HepG2 (cell line): ENCODE results near the gene PSEN1. TPM values are rescaled to one million over a fixed set of nuclear protein-coding genes. Genes with fewer than 3 reads are reported as not detected.

Source experiments
- ATAC-seq: fragments of 200-7000 bp; cut with Tn5 transposase; 3 replicates; pipeline ENCODE4 v1.9.1; 2020; ENCODE audit warnings: mild to moderate bottlenecking, moderate library complexity
- BruUV-seq: library from RNA; stranded (reverse); fragments of 400-500 nt; replicated peaks from 2 replicates; lab custom pipeline; 2021; lab: Mats Ljungman, UMichigan
- CTCF ChIA-PET: fragments of 300-600 bp; formaldehyde crosslinking; extraction: SDS; loops from one replicate; lab custom pipeline; 2021; ENCODE audit warnings: low total read pairs, inconsistent platforms, low intra/inter-chr PET ratio; lab: Yijun Ruan, JAX
- POLR2A ChIA-PET: fragments of 350-600 bp; sonication (Branson Sonifier 250); formaldehyde crosslinking; loops from one replicate; lab custom pipeline; 2020; ENCODE audit warnings: antibody characterized with exemption, inconsistent platforms; lab: Yijun Ruan, JAX
- DNase-seq: peaks from one replicate; pipeline ENCODE4 v3.0.0-alpha.2; 2015; ENCODE audit warnings: low spot score
- FAIRE-seq: peaks from 3 replicates; lab custom pipeline; 2011; peaks lifted over from hg19 to GRCh38; lab: Jason Lieb, UNC
- H2AFZ ChIP-seq: one replicate; pipeline ENCODE4 v1.6.1; 2011; ENCODE audit warnings: low read length, inconsistent platforms
- H3K27ac ChIP-seq: fragments of 300-600 bp; 3 replicates; pipeline ENCODE4 v1.8.0; 2011; ENCODE audit warnings: mixed run types, mild to moderate bottlenecking, mixed read lengths, low read length, inconsistent platforms; ENCODE audit not compliant: insufficient read depth; ENCODE audit errors: extremely low read length
- H3K27me3 ChIP-seq, 2 experiments: fragments of 200-600 bp in 1 of 2; 2 replicates in 1 of 2; 3 replicates in 1 of 2; pipeline versions ENCODE4 v1.6.0 to v1.8.0; 2011; ENCODE audit warnings: low read length in 2 of 2, mild to moderate bottlenecking in 2 of 2, moderate library complexity in 2 of 2, inconsistent platforms in 1 of 2; ENCODE audit not compliant: insufficient read depth in 2 of 2, control insufficient read depth in 1 of 2
- H3K36me3 ChIP-seq, 2 experiments: fragments of 200-600 bp in 1 of 2; replicated peaks in 1 of 2; 2 replicates in 1 of 2; 3 replicates in 1 of 2; pipeline versions ENCODE4 v1.5.1 to v1.8.0; 2011; ENCODE audit warnings: low read length in 2 of 2, inconsistent platforms in 1 of 2; ENCODE audit not compliant: insufficient read depth in 2 of 2, control insufficient read depth in 1 of 2
- H3K4me1 ChIP-seq: 2 replicates; pipeline ENCODE4 v1.5.1; 2012; ENCODE audit warnings: low read length, inconsistent platforms; ENCODE audit not compliant: insufficient read depth
- H3K4me2 ChIP-seq: 2 replicates; pipeline ENCODE4 v1.6.0; 2011; ENCODE audit warnings: low read depth, low read length, inconsistent platforms
- H3K4me3 ChIP-seq, 3 experiments: fragments of 200-600 bp in 1 of 3; sonication (generic), shearing (Covaris generic) in 1 of 3; replicated peaks in 1 of 3; 2 replicates each; pipeline ENCODE4 v1.5.1; 2011 to 2016; ENCODE audit warnings: low read length in 3 of 3, inconsistent platforms in 2 of 3, low read depth in 2 of 3, mild to moderate bottlenecking in 2 of 3, control low read depth in 1 of 3, mixed read lengths in 1 of 3; ENCODE audit not compliant: insufficient read depth in 1 of 3
- H3K79me2 ChIP-seq: one replicate; pipeline ENCODE4 v1.6.1; 2011; ENCODE audit warnings: low read length, inconsistent platforms; ENCODE audit not compliant: insufficient read depth
- H3K9ac ChIP-seq: 2 replicates; pipeline ENCODE4 v1.6.0; 2011; ENCODE audit warnings: mild to moderate bottlenecking, low read depth, low read length, inconsistent platforms; ENCODE audit not compliant: insufficient read depth
- H3K9me3 ChIP-seq: 2 replicates; pipeline ENCODE4 v1.5.1; 2012; ENCODE audit warnings: mild to moderate bottlenecking, low read length
- H4K20me1 ChIP-seq: 2 replicates; pipeline ENCODE4 v1.6.0; 2011; ENCODE audit warnings: inconsistent platforms, mild to moderate bottlenecking, low read length, moderate library complexity; ENCODE audit not compliant: insufficient read depth
- BRF2 ChIP-seq: sonication (generic); formaldehyde crosslinking; IDR thresholded peaks from 2 replicates; pipeline ENCODE4 v1.8.1; 2022; ENCODE audit warnings: mild to moderate bottlenecking, missing genetic modification reagents
- GATAD1 ChIP-seq: IDR thresholded peaks from 2 replicates; pipeline ENCODE4 v1.6.1; 2016; ENCODE audit warnings: missing genetic modification reagents, missing compliant biosample characterization
- MNT ChIP-seq: fragments of 450-650 bp; IDR thresholded peaks from 2 replicates; pipeline ENCODE4 v1.6.1; 2016
- RBM22 ChIP-seq: fragments of 200-400 bp; formaldehyde crosslinking; optimal IDR thresholded peaks from 2 replicates; pipeline ENCODE3; 2017; ENCODE audit warnings: mild to moderate bottlenecking, low read length, moderate library complexity
- SOX13 ChIP-seq, 3 experiments: fragments of 450-650 bp in 1 of 3; sonication (generic) in 1 of 3; formaldehyde crosslinking in 1 of 3; IDR thresholded peaks in 2 of 3; conservative IDR thresholded peaks in 1 of 3; 2 replicates each; pipeline versions ENCODE4 v1.5.0 to v1.6.1; 2016 to 2020; ENCODE audit warnings: antibody characterized with exemption in 1 of 3, mild to moderate bottlenecking in 1 of 3, missing compliant biosample characterization in 1 of 3, missing genetic modification reagents in 1 of 3, moderate library complexity in 1 of 3
- WGBS: methylation state at CpG from one replicate; pipeline ENCODE4 v1.1.6; 2017; ENCODE audit warnings: low lambda C conversion rate; 5-methylcytosine and 5-hydroxymethylcytosine counted together
- in situ Hi-C: cut with HindIII; loops from 2 replicates; pipeline ENCODE4 v1.10.0; 2017; ENCODE audit warnings: low pct_unique_long_range_greater_than_20kb; ENCODE audit not compliant: extremely low pct_ligation_motif_present
- intact Hi-C: fragments of 100-400 bp; cut with micrococcal nuclease; formaldehyde crosslinking; loops from one replicate; pipeline ENCODE4 v1.10.0; 2022; ENCODE audit not compliant: unreplicated experiment
- polyA plus RNA-seq, 8 experiments: library from polyadenylated mRNA; depleted of rRNA in 3 of 8; stranded (reverse) in 7 of 8; unstranded in 1 of 8; fragments of >200 nt; fragmentation: Illumina TruSeq in 4 of 8; extraction: Trizol in 4 of 8; gene quantifications; 2 replicates each; pipeline versions ENCODE4 v1.2.1 to v1.2.3, GENCODE V29; 2011 to 2016; ENCODE audit warnings: low read depth in 4 of 8, missing spikeins in 1 of 8, mixed read lengths in 1 of 8; ENCODE audit not compliant: insufficient read depth in 1 of 8
- total RNA-seq, 5 experiments: library from RNA; depleted of rRNA; stranded (reverse); fragments of >200 nt; fragmentation: Illumina TruSeq; extraction: Trizol; gene quantifications; 2 replicates each; pipeline ENCODE4 v1.2.3, GENCODE V29; 2016; ENCODE audit warnings: low read depth in 1 of 5

The PSEN1 gene
- total and polyA plus RNA-seq, 2 of the 13 experiments (the other 11 are each of a cell fraction or from before 2014, with no cell fraction given) = 12.5 to 26.6 TPM

GRCh38 chr14:73124180-73124894 lies 12.0 kb upstream of the PSEN1 start:
- no peaks in the 10 kb centered on the region for H4K20me1 ChIP-seq
- WGBS = 84% methylated on average over 6 of the region's 6 CpGs
- no peaks in the 10 kb centered on the region for H3K9me3 ChIP-seq
- no peaks in the 10 kb centered on the region for H3K79me2 ChIP-seq
- H3K4me1 ChIP-seq = no peaks in the 10 kb centered on the region
- in situ Hi-C loops = no loop called here
- no peak overlapping the region for H3K9ac ChIP-seq
- DNase-seq (no peak), FAIRE-seq (no peak), ATAC-seq (peak; percentile 22; the same call in 1 of the 3 replicates)
- H3K4me2 ChIP-seq = no peak overlapping the region
- no peak overlapping the region for H2AFZ ChIP-seq
- intact Hi-C loops = no loop called here
- no TSS peak for BruUV-seq
- H3K27me3 ChIP-seq = no peaks in the 10 kb centered on the region
- peaks cover 2 to 21% of the 10 kb centered on the region in 2 experiments; a peak in 4 of 5 replicates for H3K36me3 ChIP-seq
- H3K4me3 ChIP-seq = no peak overlapping the region
- ChIA-PET CTCF (no interaction called here), POLR2A (interaction anchor here (1.2 kb wide), 1 partner anchor 12 kb away, joined by 4 read pairs; the partner anchor contains the start of gene PSEN1)
- no peak overlapping the region for H3K27ac ChIP-seq
- peak; percentile 14 for TF ChIP-seq RBM22
- TF ChIP-seq BRF2 (CRISPR knock-in tag) = no peak
- TF ChIP-seq GATAD1 (CRISPR knock-in tag) = no peak
- TF ChIP-seq MNT = no peak
- TF ChIP-seq SOX13 (IDR thresholded peaks at IDR 0.05) = no peak
- TF ChIP-seq SOX13 (CRISPR knock-in tag; conservative IDR thresholded peaks at IDR 0.05 in 1 of 2, IDR thresholded peaks at IDR 0.05 in 1 of 2) = no peak
